ENCODE results near the gene RFX8.

Gene RFX8

DNA sequence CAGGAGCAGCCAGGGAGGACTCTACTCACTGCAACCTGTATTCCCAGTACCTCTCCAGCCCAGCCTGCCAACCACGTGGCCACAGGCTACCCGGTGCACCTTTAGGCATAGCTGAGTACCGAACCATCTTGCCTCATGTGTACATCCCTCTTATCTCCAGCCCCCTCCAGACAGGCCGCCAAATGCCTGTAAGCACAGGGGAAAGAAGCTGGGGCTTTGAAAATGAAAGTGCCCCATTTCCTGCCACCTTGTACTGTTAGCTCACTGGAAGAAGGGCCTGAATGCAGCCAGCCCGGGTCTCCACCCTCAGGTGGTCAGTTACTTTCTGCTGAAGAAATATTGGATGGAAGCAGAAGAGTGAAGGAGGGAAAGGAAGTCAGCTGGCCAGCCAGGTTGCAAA lies 27.2 kb upstream of the RFX8 start:
- no peak overlapping the region for H2AFZ ChIP-seq (ENCODE audit: low read depth, low read length)

GRCh38 chr2:101501443-101501842 lies 26.5 kb upstream of the RFX8 start:
- Histone ChIP-seq H3K4me2 (ENCODE audit: low read length) (no peak overlapping the region), H3K4me1 (ENCODE audit: low read length) (peaks cover 4% of the 10 kb centered on the region; the same call in 1 of the 2 replicates), H2AFZ (ENCODE audit: low read depth, low read length) (no peak overlapping the region), H3K27ac (ENCODE audit: low read length) (no peak overlapping the region), H3K9me3 (ENCODE audit: insufficient read depth, low read length) (no peaks in the 10 kb centered on the region), H3K79me2 (ENCODE audit: low read length) (no peaks in the 10 kb centered on the region), H3K9ac (ENCODE audit: low read length) (no peak overlapping the region), H3K4me3 (ENCODE audit: low read length) (no peak overlapping the region), H3K27me3 (ENCODE audit: low read depth, low read length) (0 out of 2 replicates have a peak, but pooled peaks cover 6% of the 10 kb centered on the region), H3K36me3 (replicated peaks; ENCODE audit: low read depth, low read length) (no peaks in the 10 kb centered on the region), H4K20me1 (ENCODE audit: insufficient read depth, low read length) (no peaks in the 10 kb centered on the region)
- no peak for TF ChIP-seq EZH2phosphoT487 (IDR thresholded peaks at IDR 0.05; ENCODE audit: low read depth)
- TF ChIP-seq CTCF (IDR thresholded peaks at IDR 0.05; ENCODE audit: low read depth, low read length) = no peak

More for the DNA sequence above, 27.2 kb upstream of the RFX8 start:
- H3K27ac ChIP-seq (ENCODE audit: low read length) = no peak overlapping the region
- H3K36me3 ChIP-seq (replicated peaks; ENCODE audit: low read depth, low read length) = no peaks in the 10 kb centered on the region
- H3K4me1 ChIP-seq (ENCODE audit: low read length) = peaks cover 8% of the 10 kb centered on the region
- H3K9ac ChIP-seq (ENCODE audit: low read length) = no peak overlapping the region
- 0 out of 2 replicates have a peak, but pooled peaks cover 6% of the 10 kb centered on the region for H3K27me3 ChIP-seq (ENCODE audit: low read depth, low read length)
- no peak overlapping the region for H3K4me2 ChIP-seq (ENCODE audit: low read length)
- H4K20me1 ChIP-seq (ENCODE audit: insufficient read depth, low read length) = no peaks in the 10 kb centered on the region
- no peaks in the 10 kb centered on the region for H3K9me3 ChIP-seq (ENCODE audit: insufficient read depth, low read length)
- H3K79me2 ChIP-seq (ENCODE audit: low read length) = no peaks in the 10 kb centered on the region
- H3K4me3 ChIP-seq (ENCODE audit: low read length) = no peak overlapping the region
- TF ChIP-seq CTCF (IDR thresholded peaks at IDR 0.05; ENCODE audit: low read depth, low read length) (no peak), EZH2phosphoT487 (IDR thresholded peaks at IDR 0.05; ENCODE audit: low read depth) (no peak)

GRCh38 chr2:101500860-101501259 lies 25.9 kb upstream of the RFX8 start:
- H3K27me3 ChIP-seq (ENCODE audit: low read depth, low read length) = 0 out of 2 replicates have a peak, but pooled peaks cover 6% of the 10 kb centered on the region
- H2AFZ ChIP-seq (ENCODE audit: low read depth, low read length) = no peak overlapping the region; the same call in 1 of the 2 replicates
- H3K27ac ChIP-seq (ENCODE audit: low read length) = no peak overlapping the region
- no peak overlapping the region for H3K9ac ChIP-seq (ENCODE audit: low read length)
- H3K36me3 ChIP-seq (replicated peaks; ENCODE audit: low read depth, low read length) = no peaks in the 10 kb centered on the region
- peaks cover 4% of the 10 kb centered on the region; the same call in 1 of the 2 replicates for H3K4me1 ChIP-seq (ENCODE audit: low read length)
- H3K9me3 ChIP-seq (ENCODE audit: insufficient read depth, low read length) = no peaks in the 10 kb centered on the region
- H3K4me3 ChIP-seq (ENCODE audit: low read length) = no peak overlapping the region
- no peak overlapping the region for H3K4me2 ChIP-seq (ENCODE audit: low read length)
- H3K79me2 ChIP-seq (ENCODE audit: low read length) = no peaks in the 10 kb centered on the region
- no peak for TF ChIP-seq CTCF (IDR thresholded peaks at IDR 0.05; ENCODE audit: low read depth, low read length)
- TF ChIP-seq EZH2phosphoT487 (IDR thresholded peaks at IDR 0.05; ENCODE audit: low read depth) = no peak
- H4K20me1 ChIP-seq (ENCODE audit: insufficient read depth, low read length) = no peaks in the 10 kb centered on the region

DNA sequence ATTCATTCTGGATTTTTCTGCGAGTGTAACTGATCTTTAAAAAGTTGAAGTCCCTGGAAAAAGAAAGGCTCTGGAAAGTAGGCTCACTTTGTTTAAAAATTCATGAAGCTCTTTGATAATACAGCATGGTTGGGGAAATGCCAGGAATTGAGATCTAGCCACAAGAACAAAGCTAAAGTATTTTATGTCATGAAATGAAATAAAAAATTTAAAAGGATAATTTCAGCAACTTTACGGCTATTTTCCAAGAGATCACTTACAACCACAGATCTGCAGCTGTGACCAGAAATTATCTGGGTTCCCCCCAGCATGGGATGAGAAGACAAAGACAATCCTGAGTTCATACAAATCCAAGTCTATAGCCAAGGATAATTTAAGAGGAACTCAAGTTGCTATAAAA lies 25.3 kb upstream of the RFX8 start:
- TF ChIP-seq CTCF (IDR thresholded peaks at IDR 0.05; ENCODE audit: low read depth, low read length) = no peak
- no peak for TF ChIP-seq EZH2phosphoT487 (IDR thresholded peaks at IDR 0.05; ENCODE audit: low read depth)
- H3K9me3 ChIP-seq (ENCODE audit: insufficient read depth, low read length) = no peaks in the 10 kb centered on the region
- no peak overlapping the region for H3K4me2 ChIP-seq (ENCODE audit: low read length)
- no peak overlapping the region for H3K9ac ChIP-seq (ENCODE audit: low read length)
- no peaks in the 10 kb centered on the region for H3K79me2 ChIP-seq (ENCODE audit: low read length)
- H4K20me1 ChIP-seq (ENCODE audit: insufficient read depth, low read length) = no peaks in the 10 kb centered on the region
- H3K27ac ChIP-seq (ENCODE audit: low read length) = no peak overlapping the region
- H3K36me3 ChIP-seq (replicated peaks; ENCODE audit: low read depth, low read length) = no peaks in the 10 kb centered on the region
- 0 out of 2 replicates have a peak, but pooled peaks cover 6% of the 10 kb centered on the region for H3K27me3 ChIP-seq (ENCODE audit: low read depth, low read length)
- no peak overlapping the region for H3K4me3 ChIP-seq (ENCODE audit: low read length)
- H2AFZ ChIP-seq (ENCODE audit: low read depth, low read length) = no peak overlapping the region
- peaks cover 4% of the 10 kb centered on the region; the same call in 1 of the 2 replicates for H3K4me1 ChIP-seq (ENCODE audit: low read length)
